Liver (tissue), 3 donors: ENCODE data around the gene BPGM.

ENCODE experiments used
- CTCF ChIP-seq: fragments of 150-350 bp; IDR thresholded peaks from 2 replicates; pipeline ENCODE4 v1.5.1; 2017; ENCODE audit warnings: improper control_type of control experiment, low read depth, low read length; ENCODE audit not compliant: missing input control
- FOXA1 ChIP-seq: IDR thresholded peaks from 2 replicates; pipeline ENCODE4 v1.6.1; 2016; ENCODE audit warnings: antibody characterized with exemption
- GABPA ChIP-seq, 2 donors: IDR thresholded peaks in 1 of 2; conservative IDR thresholded peaks in 1 of 2; 2 replicates each; pipeline ENCODE4 v1.6.1; 2016; ENCODE audit warnings: antibody characterized with exemption in 2 of 2, mild to moderate bottlenecking in 1 of 2, moderate library complexity in 1 of 2
- HNF4G ChIP-seq: IDR thresholded peaks from 2 replicates; pipeline ENCODE4 v1.6.1; 2016; ENCODE audit warnings: antibody characterized with exemption
- RAD21 ChIP-seq, 2 donors: IDR thresholded peaks; 2 replicates each; pipeline ENCODE4 v1.6.1; 2016; ENCODE audit warnings: antibody characterized with exemption in 2 of 2, mild to moderate bottlenecking in 2 of 2
- REST ChIP-seq: IDR thresholded peaks from 2 replicates; pipeline ENCODE4 v1.6.1; 2016; ENCODE audit warnings: antibody characterized with exemption, mild to moderate bottlenecking
- SP1 ChIP-seq: IDR thresholded peaks from 2 replicates; pipeline ENCODE4 v1.6.1; 2018; ENCODE audit warnings: antibody characterized with exemption, mild to moderate bottlenecking
- TAF1 ChIP-seq: conservative IDR thresholded peaks from 2 replicates; pipeline ENCODE4 v1.6.1; 2016; ENCODE audit warnings: antibody characterized with exemption, mild to moderate bottlenecking
- YY1 ChIP-seq: IDR thresholded peaks from 2 replicates; pipeline ENCODE4 v1.6.1; 2016; ENCODE audit warnings: antibody characterized with exemption, mild to moderate bottlenecking
- TF ChIP-seq, protein P1 (sequence below): IDR thresholded peaks from 2 replicates; pipeline ENCODE4 v1.6.1; 2016; ENCODE audit warnings: antibody characterized with exemption
- TF ChIP-seq, protein P2 (sequence below): IDR thresholded peaks from 2 replicates; pipeline ENCODE4 v1.6.1; 2016; ENCODE audit warnings: antibody characterized with exemption
- donor health status: healthy.
- donor health status: healthy.

DNA sequence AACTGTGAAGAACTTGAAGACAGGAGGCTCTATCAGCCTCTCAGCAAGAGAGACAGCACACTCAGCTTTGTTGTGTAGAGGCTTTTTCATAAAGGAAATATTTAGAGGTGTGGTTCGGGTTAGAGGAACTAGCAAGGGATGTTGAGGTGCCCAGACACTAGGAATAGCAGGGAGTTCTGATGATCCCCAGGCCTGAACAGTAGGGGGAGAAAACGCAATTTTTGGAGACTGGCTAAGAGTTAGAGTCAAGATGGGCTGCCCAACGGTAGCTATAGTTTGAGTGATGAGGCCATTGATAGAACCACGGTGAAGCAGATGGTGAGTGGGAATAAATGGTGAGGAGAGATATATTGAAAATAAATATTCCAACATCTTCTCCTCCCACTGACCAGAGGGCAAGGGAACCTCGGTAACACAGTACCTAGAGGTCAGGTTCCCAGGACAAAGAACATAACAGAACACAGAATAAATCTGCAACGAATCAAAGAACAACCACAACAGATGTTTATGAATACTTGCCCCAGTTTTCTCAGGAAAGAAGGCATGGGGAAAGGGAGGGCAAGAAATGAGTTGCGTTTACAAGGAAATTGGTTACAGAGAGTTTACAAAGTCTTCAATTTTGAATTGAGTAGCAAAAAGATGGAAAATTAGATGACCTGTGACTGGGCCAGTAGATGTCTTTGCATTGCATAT is 24.2 kb upstream of the BPGM start:
- TF ChIP-seq CTCF (no peak), RAD21 (IDR thresholded peaks at IDR 0.05) (no peak), GABPA (IDR thresholded peaks at IDR 0.05 in 1 of 2, conservative IDR thresholded peaks at IDR 0.05 in 1 of 2) (no peak), TAF1 (no peak), HNF4G (no peak), REST (no peak), SP1 (no peak), FOXA1 (no peak), YY1 (no peak)
- TF ChIP-seq, protein P1, sequence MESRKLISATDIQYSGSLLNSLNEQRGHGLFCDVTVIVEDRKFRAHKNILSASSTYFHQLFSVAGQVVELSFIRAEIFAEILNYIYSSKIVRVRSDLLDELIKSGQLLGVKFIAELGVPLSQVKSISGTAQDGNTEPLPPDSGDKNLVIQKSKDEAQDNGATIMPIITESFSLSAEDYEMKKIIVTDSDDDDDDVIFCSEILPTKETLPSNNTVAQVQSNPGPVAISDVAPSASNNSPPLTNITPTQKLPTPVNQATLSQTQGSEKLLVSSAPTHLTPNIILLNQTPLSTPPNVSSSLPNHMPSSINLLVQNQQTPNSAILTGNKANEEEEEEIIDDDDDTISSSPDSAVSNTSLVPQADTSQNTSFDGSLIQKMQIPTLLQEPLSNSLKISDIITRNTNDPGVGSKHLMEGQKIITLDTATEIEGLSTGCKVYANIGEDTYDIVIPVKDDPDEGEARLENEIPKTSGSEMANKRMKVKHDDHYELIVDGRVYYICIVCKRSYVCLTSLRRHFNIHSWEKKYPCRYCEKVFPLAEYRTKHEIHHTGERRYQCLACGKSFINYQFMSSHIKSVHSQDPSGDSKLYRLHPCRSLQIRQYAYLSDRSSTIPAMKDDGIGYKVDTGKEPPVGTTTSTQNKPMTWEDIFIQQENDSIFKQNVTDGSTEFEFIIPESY: no peak
- TF ChIP-seq, protein P2, sequence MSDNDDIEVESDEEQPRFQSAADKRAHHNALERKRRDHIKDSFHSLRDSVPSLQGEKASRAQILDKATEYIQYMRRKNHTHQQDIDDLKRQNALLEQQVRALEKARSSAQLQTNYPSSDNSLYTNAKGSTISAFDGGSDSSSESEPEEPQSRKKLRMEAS: no peak
